Measurements from ENCODE around the gene ZNF513.

GRCh38 chr2:27369471-27370025 lies 11.0 kb downstream of the ZNF513 start:
- TF ChIP-seq POLR2A (IDR thresholded peaks at IDR 0.05; ENCODE audit: low read depth, low read length): no peak
- TF ChIP-seq TAF1 (IDR thresholded peaks at IDR 0.05; ENCODE audit: borderline replicate concordance, low read depth, low read length): no peak
